ENCODE results near the gene RGS7BP. TPM values are rescaled to one million over a fixed set of nuclear protein-coding genes. Genes with fewer than 3 reads are reported as not detected.

The RGS7BP gene
- total RNA-seq, 2 donors from 2014 or later, result 24.3 to 31.1 TPM

GRCh38 chr5:64518793-64519192 lies 13.0 kb downstream of the RGS7BP start:
- Histone ChIP-seq H3K4me3 (no peak overlapping the region), H3K27ac (no peak overlapping the region), H3K9me3 (no peaks in the 10 kb centered on the region), H3K27me3 (replicated peaks; ENCODE audit: insufficient read depth) (no peaks in the 10 kb centered on the region), H3K4me1 (ENCODE audit: control insufficient read depth in 1 of 2, low read depth in 2 of 2) (peaks cover 0 to 18% of the 10 kb centered on the region in 2 donors), H3K36me3 (no peaks in the 10 kb centered on the region)
- TF ChIP-seq CTCF (IDR thresholded peaks at IDR 0.05), result no peak
- DNase-seq (ENCODE audit: low spot score), result no peak
- ATAC-seq (ENCODE audit: insufficient number of reproducible peaks, low FRiP score, low read depth), result no peak

GRCh38 chr5:64519263-64519662 lies 13.4 kb downstream of the RGS7BP start:
- H3K27ac ChIP-seq, result no peak overlapping the region
- no peaks in the 10 kb centered on the region for H3K36me3 ChIP-seq
- DNase-seq (ENCODE audit: low spot score) (no peak), ATAC-seq (ENCODE audit: insufficient number of reproducible peaks, low FRiP score, low read depth) (no peak)
- no peaks in the 10 kb centered on the region for H3K9me3 ChIP-seq
- peaks cover 0 to 13% of the 10 kb centered on the region in 2 donors for H3K4me1 ChIP-seq (ENCODE audit: control insufficient read depth in 1 of 2, low read depth in 2 of 2)
- TF ChIP-seq CTCF (IDR thresholded peaks at IDR 0.05), result no peak
- no peaks in the 10 kb centered on the region for H3K27me3 ChIP-seq (replicated peaks; ENCODE audit: insufficient read depth)
- no peak overlapping the region for H3K4me3 ChIP-seq

DNA sequence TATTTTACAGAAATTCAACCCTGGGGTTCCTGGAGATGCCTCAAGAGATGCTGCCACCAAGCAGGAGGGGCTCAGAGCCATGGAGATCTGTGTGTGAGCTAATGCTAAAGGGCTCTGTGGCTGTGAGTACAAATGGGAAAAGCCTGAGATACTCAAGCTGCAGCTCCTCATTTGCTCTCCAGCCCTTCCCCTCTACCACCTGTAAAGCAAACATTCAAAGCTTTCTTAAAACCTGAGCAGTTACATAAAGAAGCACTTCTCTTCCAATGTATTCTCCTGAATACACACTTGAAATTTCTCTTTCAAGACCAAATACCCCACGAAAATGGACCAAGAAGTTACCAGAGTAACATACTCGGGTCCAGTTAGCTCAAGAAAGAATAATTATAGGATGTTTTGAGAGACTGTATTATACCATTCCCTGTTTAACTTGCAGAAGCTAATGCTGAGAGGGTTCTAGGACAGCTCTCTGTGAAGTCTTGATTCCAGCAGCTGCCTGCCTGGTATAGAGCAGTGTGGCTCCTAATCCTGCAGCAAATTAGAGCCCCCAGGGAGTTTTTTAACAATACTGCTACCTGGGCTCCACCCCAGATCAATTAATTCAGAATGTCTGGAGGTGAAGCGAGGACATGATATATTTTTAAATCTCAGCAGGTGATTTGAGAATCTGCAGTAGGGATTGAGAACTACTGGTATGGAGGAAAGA lies 21.1 kb downstream of the RGS7BP start:
- no peak for DNase-seq (ENCODE audit: low spot score)
- no peak for ATAC-seq (ENCODE audit: insufficient number of reproducible peaks, low FRiP score, low read depth)
- TF ChIP-seq CTCF (IDR thresholded peaks at IDR 0.05), result no peak
- H3K4me3 ChIP-seq, result no peak overlapping the region
- H3K27me3 ChIP-seq (replicated peaks; ENCODE audit: insufficient read depth), result no peaks in the 10 kb centered on the region
- H3K36me3 ChIP-seq, result no peaks in the 10 kb centered on the region
- H3K4me1 ChIP-seq (ENCODE audit: control insufficient read depth in 1 of 2, low read depth in 2 of 2), result peaks cover 23 to 40% of the 10 kb centered on the region in 2 donors
- peak overlapping the region in 1 of 2 donors; percentile 44 for H3K27ac ChIP-seq
- H3K9me3 ChIP-seq, result no peaks in the 10 kb centered on the region

- Histone ChIP-seq H3K4me1 (ENCODE audit: control insufficient read depth in 1 of 2, low read depth in 2 of 2) (peaks cover 23 to 46% of the 10 kb centered on the region in 2 donors), H3K36me3 (no peaks in the 10 kb centered on the region), H3K27ac (peak overlapping the region; percentile 71 to 89), H3K4me3 (peak overlapping the region; percentile 4), H3K27me3 (replicated peaks; ENCODE audit: insufficient read depth) (no peaks in the 10 kb centered on the region), H3K9me3 (no peaks in the 10 kb centered on the region)
- DNase-seq (ENCODE audit: low spot score) (no peak), ATAC-seq (ENCODE audit: insufficient number of reproducible peaks, low FRiP score, low read depth) (no peak)
- no peak for TF ChIP-seq CTCF (IDR thresholded peaks at IDR 0.05)
These were observed 24.3 kb downstream of the RGS7BP start for GRCh38 chr5:64530076-64530475.

DNA sequence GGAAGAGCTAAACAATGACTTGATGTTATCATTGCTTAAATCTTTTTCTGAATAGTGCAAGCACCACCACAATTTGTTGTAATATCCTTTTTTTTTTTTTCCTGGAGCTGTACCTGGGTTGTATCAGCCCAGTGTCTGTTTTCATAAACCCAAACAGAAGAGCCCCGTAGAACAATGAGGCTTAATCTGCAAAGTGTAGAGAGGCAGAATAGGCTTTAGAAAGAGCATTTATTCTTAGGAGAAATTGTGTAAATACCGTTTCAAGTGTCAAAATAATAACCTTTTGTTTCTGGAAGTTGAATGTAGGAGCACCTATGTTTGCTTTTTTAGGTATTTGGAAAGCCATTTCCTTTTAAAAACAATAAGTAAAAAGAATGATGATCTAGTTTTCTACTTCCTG lies 26.4 kb downstream of the RGS7BP start:
- peaks cover 23 to 46% of the 10 kb centered on the region in 2 donors for H3K4me1 ChIP-seq (ENCODE audit: control insufficient read depth in 1 of 2, low read depth in 2 of 2)
- H3K36me3 ChIP-seq, result no peaks in the 10 kb centered on the region
- H3K27me3 ChIP-seq (replicated peaks; ENCODE audit: insufficient read depth), result no peaks in the 10 kb centered on the region
- TF ChIP-seq CTCF (IDR thresholded peaks at IDR 0.05), result no peak
- no peaks in the 10 kb centered on the region for H3K9me3 ChIP-seq
- peak overlapping the region; percentile 25 for H3K4me3 ChIP-seq
- no peak for ATAC-seq (ENCODE audit: insufficient number of reproducible peaks, low FRiP score, low read depth)
- no peak for DNase-seq (ENCODE audit: low spot score)
- peak overlapping the region; percentile 38 to 64 for H3K27ac ChIP-seq

All from thoracic aorta (tissue), 2 donors.